Ureter (tissue), 1 donor: ENCODE data around the gene TNFAIP8L2. TPM values are rescaled to one million over a fixed set of nuclear protein-coding genes. Genes with fewer than 3 reads are reported as not detected.
A peak's percentile ranks its signal among the peaks of the same experiment; 100 is the strongest.

Source experiments
- DNase-seq: peaks from one replicate; pipeline ENCODE4 v3.0.0-alpha.2; 2020; ENCODE audit warnings: low spot score
- total RNA-seq: library from RNA; stranded (reverse); gene quantifications from one replicate; pipeline ENCODE4 v1.2.4, GENCODE V29; 2023
- donor health status: DM: yes; HTN: yes; CAD: no.

Gene TNFAIP8L2
- 0.34 TPM for total RNA-seq

- DNase-seq, result no peak
Observed at GRCh38 chr1:151156515-151156819, at the start of gene TNFAIP8L2. Gene TNFAIP8L2, plus strand, starts transcription at chr1:151156649. Its CDS starts 2,049 bp downstream, at chr1:151158698.

DNA sequence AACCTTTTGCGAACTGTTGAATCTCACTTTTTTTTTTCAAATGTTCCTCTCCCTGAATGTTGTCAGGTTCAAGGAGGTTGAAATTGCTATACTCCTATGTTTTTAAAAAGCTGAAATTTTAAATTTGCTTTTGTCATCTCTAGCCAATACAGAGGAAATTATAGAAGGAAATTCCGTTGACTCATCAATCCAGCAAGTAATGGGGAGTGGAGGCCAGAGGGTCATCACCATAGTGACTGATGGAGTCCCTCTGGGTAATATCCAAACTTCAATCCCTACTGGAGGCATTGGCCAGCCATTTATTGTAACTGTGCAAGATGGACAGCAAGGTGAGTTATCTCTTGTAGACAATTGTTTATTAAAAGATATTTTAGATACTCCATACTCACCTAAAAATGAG, 49.6 kb upstream of the TNFAIP8L2 start:
- no peak for DNase-seq

GRCh38 chr1:151108331-151108730, 48.1 kb upstream of the TNFAIP8L2 start:
- DNase-seq, result no peak

DNA sequence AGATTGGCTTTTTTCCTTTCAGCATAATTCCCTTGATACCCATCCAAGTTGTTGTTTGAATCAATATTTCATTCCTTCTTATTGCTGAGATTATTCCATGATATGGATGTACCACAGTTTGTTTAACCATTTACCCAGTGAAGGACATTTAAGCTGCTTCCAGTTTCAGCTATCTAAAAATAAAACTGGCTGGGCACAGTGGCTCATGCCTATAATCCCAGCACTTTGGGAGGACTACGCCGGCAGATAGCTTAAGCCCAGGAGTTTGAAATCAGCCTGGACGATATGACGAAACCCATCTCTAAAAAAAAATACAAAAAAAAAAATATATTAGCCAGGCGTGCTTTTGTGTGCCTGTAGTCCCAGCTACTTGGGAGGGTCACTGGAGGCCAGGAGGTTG, 42.6 kb upstream of the TNFAIP8L2 start:
- no peak for DNase-seq

DNA sequence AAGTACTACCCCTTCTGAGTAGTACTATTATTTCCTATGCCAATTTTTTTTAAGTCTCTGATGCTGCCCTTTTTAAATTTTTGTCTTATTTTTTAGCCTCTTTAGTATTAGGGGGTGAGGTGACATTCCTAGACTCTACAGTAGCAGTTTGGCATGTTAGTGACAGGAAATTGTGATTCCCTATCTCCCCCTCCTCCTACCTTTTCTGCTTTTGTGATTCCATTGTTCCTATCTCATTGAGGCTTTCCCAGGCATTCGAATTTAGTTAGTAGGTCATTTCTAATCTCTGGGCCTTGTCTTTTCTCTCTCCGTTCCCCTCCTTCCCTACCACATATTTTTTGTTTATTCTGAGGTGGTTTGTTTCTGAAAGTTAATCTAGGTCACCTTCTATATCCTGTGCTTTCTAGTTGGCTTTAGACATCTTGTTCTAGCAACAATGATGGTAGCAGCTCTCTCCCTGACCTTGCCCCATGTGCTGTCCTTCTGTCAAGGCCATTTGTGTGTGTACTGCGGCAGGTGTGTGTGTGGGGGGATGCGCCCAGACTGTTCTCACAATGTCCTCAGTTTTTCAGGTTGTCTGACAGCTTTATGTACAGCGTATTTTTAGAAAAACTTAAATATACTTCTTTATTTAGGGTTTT, 31.6 kb upstream of the TNFAIP8L2 start:
- DNase-seq, result no peak

DNA sequence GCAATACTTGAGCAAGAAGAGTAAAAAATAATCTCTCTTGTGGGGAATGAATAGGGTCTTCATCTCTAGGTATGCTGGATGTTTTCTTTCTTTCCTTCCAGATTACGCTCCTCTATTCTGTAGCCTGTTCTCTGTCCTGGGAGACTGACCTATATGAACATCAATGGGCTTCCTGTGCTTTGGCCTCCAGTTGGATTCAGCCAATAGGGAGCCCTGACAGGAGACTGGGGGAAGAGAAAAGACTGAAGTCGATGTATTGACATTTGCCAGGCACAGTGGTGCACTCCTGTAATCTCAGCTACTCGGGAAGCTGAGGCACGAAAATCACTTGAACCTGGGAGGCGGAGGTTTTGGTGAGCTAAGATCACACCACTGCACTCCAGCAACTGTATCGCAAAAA, 27.6 kb upstream of the TNFAIP8L2 start:
- no peak for DNase-seq

DNA sequence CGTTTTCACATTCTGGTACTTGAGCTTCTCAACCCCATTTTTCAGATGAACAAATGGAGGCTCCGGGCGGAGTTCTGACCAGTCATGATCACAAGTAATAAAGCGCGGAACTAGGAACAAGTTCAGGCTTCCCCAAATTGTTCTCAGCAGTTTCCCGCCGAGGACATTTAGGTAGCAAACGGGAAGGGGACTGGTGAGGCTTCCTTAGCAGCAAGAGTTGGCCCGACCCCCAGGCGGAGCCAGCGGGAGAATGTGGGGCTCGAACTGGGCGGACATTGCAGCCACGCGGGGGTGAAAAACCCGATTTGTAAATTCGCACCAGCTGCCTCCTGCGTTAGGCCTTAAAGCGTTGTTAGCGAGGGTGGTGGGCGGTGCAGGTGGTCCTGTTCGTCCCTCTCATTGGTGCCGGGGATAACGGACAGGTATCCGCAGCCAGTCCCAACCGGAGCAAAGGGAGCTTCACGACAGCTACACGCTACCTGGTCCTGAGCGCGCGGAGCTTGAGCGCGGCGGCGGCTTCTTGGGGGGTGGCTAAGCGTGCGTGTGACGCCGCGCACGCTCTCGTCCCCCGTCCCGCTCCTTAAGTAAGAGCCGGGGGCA, 25.4 kb upstream of the TNFAIP8L2 start:
- DNase-seq, result peak; percentile 90

- DNase-seq, result no peak
Observed at GRCh38 chr1:151131701-151132334, 24.6 kb upstream of the TNFAIP8L2 start.

GRCh38 chr1:151132335-151133017, 24.0 kb upstream of the TNFAIP8L2 start:
- DNase-seq, result no peak

DNA sequence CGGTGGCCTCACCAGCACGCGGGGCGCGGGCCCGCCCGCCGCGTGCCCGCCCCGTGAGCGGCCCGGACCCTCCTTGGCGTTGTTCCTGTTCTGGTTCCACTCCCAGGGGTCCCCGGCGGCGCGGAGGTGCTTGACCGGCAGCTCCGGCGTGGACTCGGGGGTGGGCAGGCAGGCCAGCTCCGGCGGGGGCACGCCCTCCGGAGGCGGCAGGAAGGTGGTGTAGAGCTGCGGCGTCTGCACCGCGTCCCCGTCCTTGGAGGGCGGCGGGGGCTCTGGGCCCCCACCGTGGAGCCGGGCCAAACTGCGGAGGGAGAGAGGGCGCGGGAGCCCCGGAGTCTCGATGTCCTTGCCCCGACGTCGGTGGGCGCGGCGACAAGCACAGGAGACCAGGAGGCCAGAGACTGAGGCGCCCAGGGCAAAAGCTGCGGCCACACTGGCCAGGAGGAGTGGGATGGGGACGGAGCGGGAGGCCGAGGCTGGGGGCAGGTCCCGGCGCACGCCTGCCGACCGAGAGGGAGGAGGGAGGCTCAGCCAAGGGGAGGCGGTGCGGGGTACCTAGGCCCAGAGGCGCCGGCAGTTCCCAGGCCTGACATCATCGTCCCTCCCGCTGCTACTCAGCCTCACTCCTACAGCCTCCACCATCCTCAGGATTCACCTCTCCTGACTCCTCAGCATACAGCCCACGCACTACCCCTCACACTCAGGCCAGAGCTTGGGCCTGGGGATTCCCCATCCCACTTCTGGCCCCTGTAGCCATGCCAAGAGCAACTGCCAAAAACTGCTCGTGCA, 23.2 kb upstream of the TNFAIP8L2 start:
- no peak for DNase-seq

DNA sequence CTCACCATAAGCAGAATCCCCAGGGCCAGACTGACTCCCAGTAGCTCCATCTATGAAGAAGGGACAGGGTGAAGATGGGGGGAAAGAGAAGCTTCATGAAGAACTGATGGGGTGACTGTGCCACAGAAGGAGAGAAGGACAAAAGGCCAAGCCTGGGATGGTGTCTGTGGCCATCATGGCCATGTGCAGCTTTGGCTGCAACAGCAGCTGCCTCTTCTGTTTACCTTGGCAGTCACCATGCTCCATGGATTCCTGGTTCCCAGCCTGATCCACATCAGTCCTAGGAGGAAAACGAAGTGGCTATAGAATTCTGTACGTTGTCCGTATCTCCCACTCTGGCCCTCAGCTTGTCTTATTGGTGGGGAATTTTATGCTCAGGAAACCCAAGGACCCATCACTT, 22.1 kb upstream of the TNFAIP8L2 start:
- no peak for DNase-seq

DNA sequence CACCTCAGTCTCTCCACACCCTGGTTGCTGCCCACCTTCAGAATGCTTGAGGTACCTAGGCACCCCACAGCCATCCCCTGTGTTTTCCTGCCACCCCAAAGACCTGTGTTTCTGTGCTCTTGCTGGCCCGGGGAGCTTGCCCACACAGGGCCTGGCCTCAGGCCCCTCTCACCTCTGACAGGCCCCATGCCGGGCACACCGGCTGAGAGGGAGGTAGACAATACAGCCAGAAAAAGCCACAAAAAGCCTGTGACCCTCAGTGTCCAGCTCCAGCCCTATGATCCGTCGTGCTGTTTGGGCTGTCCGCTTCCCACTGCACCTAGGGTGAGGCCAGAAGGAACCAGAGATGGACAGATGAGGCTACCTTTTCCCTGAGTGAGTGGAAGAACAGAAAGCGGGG, 21.5 kb upstream of the TNFAIP8L2 start:
- DNase-seq, result no peak

GRCh38 chr1:151135433-151136385, 20.7 kb upstream of the TNFAIP8L2 start:
- no peak for DNase-seq

DNA sequence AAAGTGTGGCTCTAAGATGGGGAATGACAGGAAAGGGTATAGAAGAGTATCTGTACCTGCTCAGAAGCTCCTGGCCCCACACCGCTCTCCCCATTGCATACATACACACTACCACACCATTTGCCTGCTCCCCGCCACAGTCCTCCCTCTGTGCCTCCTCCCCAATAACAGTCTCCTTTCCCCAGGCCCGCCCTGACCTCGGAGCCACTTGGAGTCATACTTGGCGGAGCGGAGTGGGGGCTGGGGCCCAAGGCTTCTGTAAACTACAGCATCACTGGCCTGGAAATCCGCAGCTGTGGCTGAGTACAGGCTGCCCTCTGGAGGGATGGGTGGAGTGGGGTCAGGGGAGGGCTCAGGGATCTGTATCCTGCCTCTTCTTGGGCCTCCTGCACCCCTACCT, 18.7 kb upstream of the TNFAIP8L2 start:
- no peak for DNase-seq

- DNase-seq, result no peak
Observed at GRCh38 chr1:151142411-151143056, 13.9 kb upstream of the TNFAIP8L2 start.

GRCh38 chr1:151143057-151143435, 13.4 kb upstream of the TNFAIP8L2 start:
- DNase-seq, result no peak

DNA sequence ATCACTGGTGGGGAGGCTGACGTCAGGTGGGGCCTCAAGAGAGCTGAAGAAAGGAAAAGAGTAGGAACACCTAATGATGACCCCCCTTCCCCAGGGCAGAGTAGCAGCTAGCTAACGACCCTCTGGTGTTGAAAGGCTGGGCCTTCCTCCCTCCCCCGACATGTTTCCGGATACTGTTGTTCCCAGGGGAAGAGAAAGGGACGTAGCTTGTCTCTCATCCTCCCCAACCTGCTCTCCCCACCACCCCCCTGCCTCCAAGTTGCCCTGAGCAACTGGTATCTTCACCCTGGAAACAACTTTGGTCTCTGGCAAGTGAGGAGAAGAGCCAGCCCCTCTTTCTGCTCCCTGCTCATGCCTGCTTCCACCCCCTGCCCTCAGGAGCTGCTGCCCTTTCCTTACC, 12.5 kb upstream of the TNFAIP8L2 start:
- DNase-seq, result no peak

DNA sequence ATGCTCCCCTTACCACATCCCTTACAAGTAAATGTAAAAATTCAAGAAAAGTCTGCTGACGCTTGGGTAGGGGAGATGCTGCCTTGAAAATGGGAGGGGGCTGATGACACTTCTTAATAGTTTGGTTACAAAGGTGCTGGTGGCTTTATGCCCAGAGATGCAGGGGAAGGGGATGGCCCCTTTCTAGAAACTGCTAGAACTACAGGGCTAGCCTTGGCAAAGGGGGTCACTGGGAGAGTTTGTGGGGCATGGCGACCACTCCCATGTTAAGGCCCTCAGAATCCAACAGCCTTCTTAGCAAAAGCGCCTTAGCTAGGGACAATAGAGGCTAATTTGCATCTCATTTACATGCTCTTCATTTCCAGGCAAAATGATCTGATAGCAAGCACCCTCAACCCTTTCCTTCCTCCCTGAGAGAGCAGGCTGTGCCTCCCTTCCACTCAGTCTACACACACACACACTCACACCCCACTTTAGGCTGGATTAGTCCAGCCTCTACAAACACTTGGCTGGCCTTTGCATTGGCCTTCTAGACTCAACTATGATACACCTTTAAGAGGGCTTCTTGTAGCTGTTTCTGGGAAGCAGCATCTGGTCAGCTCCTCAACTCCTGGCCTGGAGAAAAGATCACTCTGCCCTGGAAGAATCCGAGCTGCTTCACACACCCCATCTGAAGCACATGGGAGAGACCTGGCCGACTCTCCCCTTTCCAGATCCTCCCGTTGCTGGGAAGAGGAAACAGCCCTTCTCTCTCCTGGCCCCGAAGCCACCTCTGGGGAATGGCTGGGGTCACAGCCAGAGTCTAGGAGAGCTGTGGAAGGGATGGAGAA, 11.8 kb upstream of the TNFAIP8L2 start:
- no peak for DNase-seq

DNA sequence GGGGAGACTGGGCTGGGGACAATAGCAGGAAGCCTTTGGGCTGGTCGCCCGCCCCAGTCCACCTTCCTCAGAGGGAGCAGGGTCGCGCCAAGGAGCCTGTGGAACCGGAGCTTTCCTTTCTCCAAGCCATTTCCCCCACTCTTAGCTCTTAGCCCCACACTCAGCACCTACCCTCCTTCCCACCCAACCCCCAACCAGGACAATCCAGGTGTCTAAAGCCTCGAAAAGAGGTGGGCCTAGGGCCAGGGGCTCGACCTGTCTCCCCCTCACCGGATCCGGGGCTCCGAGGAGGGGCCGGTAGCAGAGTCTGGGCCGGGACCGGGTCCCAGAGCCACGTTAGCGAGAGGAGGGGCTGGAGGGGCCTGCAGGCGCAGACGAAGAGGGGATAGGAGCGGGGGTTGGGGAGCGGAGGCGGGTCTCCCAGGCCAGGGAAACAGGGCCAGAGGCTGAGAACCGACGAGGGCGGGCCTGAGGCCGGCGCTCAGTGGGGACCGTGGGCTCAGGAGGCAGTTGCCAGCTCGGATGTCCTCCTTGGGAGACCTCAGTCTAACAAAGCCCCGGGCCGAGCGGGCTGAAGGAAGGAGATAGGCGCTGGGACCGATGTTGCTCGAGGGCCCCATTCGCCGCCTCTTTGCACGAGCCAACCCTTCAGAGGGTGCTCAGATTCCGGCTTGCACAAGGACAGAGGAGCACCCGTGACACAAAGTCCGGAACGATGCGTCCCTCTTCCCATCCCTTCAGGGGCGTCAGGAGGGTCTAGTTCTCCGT, 11.0 kb upstream of the TNFAIP8L2 start:
- DNase-seq, result no peak
